Left renal cortex interstitium (tissue), 4 donors: ENCODE results near the gene ARHGEF1. TPM values are rescaled to one million over a fixed set of nuclear protein-coding genes. Genes with fewer than 3 reads are reported as not detected.
"Not testable (repeated sequence)": the region's sequence is repeated elsewhere in the genome, so short reads cannot be mapped to it uniquely, and the experiment has no call there.

Experiments
- DNase-seq, 4 donors: peaks; one replicate each; pipeline ENCODE4 v3.0.0-alpha.2; 2013; ENCODE audit warnings: low read depth in 4 of 4, low spot score in 2 of 4, missing footprints in 1 of 4
- polyA plus RNA-seq, 4 donors: library from polyadenylated mRNA; unstranded; fragments of 120-200 nt; gene quantifications; one replicate each; pipeline ENCODE4 v1.2.1, GENCODE V29; 2013; ENCODE audit not compliant: insufficient read length in 4 of 4

Gene ARHGEF1
- polyA plus RNA-seq, 4 donors, result 32.1 to 77.6 (median 53.4) TPM

DNA sequence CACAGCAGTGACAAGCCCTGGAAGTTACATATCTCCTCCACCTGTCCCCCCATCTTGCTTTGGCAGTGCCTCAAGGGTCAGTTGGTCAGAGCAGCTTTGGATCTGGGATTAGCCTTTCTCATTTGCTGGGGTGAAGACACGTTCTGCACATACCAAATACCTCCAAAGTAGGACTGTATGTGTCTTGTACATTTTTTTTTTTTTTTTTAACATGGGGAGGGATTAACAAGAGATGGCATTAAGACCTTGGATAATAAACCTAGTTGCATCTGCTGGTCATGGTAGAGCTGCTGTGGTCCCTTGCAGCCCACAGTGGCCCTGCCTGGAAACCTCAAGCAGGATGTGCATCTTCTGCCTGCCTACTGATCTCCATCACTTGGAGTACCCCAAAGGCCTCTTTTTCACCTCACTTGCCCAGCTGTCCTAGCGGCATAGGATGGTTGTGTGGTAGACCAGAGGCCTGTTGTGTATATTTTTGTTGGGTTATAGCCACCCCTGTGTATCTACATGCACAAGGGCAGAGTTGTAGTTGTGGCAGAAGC lies 20.5 kb upstream of the ARHGEF1 start:
- DNase-seq, result no peak

DNA sequence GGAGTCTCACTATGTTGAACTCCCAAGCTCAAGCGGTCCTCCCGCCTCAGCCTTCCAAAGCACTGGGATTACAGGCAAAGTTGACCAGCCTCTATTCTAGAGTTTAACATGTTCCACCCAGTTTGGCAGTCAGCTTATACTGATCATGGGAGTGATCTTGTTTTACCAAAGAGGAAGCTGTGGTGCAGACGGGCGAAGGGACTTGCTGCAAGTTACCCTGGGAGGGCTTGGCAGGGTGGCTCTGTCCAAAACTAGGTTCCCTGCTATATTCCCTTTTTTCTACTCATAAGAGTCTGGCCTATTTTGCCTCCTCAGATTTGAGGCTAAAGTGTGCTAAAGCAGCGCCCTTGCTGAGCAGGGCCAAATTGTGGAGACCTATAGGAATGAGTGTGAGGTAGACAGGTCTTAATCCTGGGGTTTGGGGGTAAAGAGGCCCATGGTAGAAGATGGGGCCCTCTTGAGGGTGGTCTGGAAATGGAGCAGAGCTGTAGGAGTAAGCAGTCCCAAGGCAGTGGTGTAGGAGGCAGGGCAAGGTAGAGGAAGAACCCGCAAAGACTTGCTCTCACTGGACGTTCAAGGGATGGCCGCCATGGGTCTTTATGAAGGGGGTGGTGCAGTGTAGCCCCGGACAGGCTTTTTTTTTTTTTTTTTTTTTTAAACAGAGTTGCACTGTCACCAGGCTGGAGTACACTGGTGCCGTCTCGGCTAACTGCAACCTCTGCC lies 19.6 kb upstream of the ARHGEF1 start:
- DNase-seq, result no peak

GRCh38 chr19:41864374-41864773 lies 18.6 kb upstream of the ARHGEF1 start:
- DNase-seq, result no peak

- no peak for DNase-seq
These were observed 16.7 kb upstream of the ARHGEF1 start for GRCh38 chr19:41866284-41866683.

GRCh38 chr19:41868120-41868988 lies 14.6 kb upstream of the ARHGEF1 start:
- DNase-seq, result no peak

DNA sequence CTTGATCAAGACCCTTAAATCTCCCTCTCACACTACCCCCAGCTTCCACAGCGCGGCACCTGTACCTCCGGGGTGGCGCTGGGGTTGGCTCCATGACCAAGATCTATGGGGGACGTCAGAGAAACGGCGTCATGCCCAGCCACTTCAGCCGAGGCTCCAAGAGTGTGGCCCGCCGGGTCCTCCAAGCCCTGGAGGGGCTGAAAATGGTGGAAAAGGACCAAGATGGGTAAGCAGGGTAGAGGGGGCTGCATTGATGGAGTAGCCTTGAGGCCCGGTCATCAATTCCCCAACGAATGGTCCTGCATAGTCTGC lies 14.0 kb upstream of the ARHGEF1 start:
- DNase-seq, result no peak

DNA sequence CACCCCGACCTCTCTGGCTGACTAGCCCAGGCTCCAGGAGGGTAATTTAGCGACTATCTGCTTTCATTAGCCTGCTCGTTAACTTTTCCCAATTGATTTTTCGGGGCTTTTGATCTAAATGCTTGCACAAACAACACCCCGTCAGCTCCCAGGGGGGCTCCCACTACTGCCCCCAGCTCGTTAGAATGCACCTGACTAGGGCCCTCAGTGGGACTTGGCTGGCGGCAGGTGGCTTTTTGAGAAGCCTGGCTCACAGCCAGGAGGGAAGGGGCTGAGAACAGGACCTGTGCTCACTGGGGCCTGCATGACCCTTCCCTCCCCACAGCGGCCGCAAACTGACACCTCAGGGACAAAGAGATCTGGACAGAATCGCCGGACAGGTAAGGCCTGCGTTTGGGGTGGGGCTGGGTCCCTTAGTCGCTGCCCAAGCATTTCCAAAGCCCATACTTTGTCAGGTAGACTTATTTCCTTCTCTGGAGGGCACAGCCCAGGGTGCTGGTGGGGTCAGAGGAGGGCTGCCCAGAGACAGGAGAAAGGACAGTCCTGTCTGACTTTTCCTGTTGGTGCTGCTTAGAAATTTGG lies 13.5 kb upstream of the ARHGEF1 start:
- DNase-seq, result no peak

- DNase-seq, result no peak
These were observed 12.5 kb upstream of the ARHGEF1 start for GRCh38 chr19:41870401-41870873.

DNA sequence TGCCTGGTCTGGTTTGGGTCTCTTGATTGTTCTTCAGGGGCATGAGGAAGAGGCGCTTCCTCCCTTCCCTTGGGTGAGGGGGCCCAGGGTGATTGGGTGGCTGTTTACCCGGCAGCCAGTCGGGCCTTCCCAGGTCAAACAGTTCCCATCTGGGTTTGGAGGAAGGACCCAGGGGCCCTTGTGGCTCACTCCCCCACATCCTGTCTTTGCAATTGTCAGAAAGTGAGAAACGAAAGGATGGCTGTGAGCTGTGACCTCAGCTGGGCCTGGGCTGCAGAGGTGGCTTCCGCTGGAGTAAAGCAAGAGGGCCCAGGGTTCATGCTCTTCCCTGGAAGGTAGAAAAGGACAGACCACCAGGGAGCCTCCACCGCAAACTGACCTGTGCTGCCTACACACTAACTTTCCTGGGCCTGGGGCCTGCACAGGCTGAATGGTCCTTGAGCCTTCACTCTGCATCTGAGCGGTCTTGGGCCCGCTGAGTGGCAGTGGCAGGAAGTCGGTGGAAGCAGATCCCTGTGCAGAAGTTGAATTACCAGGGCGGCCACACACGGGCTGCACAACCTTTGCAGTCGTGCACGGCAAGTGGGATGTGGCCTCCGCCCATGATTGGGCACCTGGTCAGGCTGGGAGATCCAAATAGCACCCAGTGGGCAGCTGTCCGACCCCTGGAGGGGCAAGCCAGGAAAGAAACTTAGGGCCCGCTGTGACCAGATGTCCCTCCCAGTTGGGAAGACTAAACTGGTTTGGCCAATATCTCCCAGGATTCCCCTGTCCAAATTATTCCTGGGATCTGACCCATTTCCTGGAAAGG lies 11.2 kb upstream of the ARHGEF1 start:
- no peak for DNase-seq

DNA sequence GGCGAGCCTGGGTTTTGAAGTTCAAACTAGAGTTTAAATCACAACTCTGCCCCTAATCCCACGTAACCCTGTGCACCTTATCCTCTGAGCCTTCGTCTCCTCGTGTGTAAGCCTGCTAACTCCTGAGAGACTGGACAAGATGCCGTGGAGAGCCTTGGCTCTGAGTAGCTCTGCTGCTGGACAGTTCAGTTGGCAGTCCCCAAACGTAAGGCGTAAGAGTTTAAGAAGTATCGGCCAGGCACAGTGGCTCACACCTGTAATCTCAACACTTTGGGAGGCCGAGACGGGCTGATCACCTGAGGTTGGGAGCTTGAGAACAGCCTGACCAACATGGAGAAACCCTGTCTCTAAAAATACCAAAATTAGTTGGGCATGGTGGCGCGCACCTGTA lies 10.6 kb upstream of the ARHGEF1 start:
- DNase-seq, result no peak

DNA sequence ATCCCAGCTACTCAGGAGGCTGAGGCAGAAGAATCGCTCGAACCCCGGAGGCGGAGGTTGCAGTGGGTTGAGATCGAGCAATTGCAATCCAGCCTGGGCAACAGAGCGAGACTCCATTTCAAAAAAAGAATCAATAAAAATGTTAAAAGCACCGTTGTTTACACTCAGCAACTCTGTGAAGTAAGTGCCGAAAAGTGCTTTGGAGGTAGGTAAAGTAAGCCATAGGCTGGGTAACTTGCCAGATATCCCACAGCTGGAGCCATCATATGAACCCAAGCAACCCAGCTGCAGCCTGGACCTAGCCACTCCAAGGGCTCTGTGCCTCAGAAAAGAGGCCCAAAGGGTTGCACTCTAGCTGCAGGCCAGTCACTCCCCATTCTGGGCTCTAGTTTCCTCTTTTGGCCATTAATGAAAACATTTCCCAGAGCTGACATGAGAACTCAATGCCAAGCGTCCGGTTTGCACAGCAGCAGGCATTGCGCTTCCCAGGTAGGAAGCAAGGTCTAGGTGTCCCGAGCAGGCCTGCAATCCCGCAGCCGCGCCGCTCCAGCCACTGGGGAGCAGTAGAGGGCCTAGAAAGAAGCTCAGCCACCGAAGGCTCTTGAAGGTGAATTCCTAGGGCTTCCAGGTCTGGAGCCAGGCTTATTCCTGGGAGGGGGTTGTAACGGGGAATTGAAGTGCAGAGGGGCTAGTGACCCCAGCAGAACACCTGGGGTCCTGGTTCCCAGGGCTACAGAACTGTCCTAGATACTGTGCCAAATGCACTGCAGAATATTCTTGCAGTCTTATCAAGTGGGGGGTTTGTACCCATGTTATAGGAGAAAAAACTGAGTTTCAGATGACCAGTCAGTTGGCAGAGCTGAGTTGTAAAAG lies 10.0 kb upstream of the ARHGEF1 start:
- DNase-seq, result no peak

GRCh38 chr19:41875973-41876372 lies 7.0 kb upstream of the ARHGEF1 start:
- not testable (repeated sequence) for DNase-seq

DNA sequence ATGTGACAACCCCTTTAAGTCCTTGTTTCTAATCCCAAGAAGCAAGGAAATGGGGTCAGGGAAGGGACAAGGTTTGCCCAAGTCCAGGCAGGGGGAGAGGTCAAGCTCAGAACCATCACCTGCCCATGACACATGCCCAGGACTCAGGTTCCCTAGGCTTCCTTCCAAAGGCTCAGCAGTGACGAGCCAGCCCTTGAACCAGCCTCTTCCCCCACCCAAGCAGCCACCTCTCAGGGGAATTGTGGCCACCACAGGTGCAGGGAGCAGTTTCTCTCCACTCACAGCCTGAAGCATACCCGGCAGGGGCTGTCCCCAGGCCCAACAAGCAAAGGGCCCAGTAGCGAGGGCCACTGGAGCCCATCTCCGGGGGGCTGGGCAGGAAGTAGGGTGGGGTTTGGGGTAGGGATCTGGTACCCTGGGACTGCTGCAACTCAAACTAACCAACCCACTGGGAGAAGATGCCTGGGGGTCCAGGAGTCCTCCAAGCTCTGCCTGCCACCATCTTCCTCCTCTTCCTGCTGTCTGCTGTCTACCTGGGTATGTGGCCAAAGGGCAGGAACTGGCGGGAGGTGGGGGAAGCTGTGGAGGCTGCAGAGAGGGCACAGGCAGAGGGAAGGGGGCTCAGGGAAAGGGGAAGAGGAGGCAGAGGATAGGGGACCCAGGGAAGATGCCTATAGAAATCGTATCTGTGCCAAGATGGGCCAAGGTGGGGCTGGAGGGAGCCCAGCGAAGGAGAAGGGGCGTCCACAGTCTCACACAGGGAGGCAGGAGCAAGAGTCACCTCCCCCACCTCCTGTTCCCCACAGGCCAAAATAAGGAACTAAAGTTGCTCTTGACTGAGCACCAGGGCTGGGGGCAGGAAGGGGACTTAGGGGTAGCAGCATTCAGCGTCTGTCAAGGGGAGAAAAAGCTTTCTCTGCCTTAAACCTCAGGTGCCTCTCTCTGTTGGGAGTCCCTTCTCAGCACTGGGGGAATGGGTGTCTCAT lies 5.8 kb upstream of the ARHGEF1 start, which contains the start of gene CD79A:
Gene CD79A (plus strand): TSS at position 433 of the 986 bp plus-strand sequence. CDS start 26 bp downstream, at position 459.
- DNase-seq, result no peak

DNA sequence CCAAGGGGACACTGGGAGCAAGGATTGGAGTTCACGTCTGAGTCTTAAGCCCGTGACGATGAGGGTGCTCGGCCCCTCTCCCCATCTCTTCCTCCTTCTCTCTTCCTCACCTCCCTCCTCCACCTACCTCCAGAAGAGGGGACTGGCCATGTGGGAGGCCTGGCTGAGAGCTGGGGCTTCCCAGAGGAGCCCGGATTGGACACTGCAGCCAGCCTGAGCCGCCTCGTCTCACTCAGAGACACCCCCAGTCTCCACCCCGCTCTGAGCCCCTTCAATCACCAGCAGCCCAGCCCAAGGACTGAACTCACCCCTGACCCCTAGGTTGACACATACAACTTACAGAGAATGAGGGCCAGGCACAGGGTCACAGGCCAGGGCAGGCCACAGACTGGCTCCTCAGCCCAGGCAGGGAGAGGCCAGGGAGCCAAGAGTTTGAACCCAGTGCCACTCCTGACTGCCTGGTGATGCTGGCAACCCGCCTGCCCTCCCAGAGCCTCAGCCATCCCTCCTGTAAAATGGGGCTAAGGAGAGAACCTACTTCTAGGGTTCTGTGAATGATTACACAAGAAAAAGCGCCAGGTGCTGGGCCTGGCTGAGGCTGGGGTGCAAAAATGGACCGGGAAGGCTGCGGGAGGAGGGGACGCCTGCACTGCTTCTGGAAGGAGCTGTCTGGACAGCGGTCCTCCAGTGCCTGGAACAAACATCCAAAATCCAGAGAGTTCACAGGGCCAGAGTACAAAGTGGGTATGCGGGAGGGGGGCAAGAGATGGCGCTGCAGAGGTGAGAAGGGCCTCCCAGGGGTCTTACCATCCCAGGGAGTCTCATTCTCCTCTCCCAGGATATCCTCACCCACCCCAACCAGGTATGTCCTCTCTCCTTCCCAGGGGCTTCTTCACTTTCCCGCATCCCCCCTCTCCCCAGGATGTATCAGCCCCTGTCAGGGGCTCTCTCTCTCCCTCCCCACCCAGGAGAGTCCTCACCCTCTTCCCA lies 4.8 kb upstream of the ARHGEF1 start:
- DNase-seq, result no peak

DNA sequence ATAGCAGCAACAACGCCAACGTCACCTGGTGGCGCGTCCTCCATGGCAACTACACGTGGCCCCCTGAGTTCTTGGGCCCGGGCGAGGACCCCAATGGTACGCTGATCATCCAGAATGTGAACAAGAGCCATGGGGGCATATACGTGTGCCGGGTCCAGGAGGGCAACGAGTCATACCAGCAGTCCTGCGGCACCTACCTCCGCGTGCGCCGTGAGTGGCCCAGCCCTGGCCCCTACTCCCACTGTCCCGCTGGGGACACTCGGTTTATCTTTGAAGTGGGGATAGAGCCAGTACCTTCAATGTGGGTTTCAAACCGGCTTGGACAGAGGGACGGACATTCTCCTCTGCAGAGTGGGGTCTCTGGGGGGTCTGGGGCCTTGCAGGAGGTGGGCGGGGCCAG lies 3.9 kb upstream of the ARHGEF1 start:
- DNase-seq, result no peak

DNA sequence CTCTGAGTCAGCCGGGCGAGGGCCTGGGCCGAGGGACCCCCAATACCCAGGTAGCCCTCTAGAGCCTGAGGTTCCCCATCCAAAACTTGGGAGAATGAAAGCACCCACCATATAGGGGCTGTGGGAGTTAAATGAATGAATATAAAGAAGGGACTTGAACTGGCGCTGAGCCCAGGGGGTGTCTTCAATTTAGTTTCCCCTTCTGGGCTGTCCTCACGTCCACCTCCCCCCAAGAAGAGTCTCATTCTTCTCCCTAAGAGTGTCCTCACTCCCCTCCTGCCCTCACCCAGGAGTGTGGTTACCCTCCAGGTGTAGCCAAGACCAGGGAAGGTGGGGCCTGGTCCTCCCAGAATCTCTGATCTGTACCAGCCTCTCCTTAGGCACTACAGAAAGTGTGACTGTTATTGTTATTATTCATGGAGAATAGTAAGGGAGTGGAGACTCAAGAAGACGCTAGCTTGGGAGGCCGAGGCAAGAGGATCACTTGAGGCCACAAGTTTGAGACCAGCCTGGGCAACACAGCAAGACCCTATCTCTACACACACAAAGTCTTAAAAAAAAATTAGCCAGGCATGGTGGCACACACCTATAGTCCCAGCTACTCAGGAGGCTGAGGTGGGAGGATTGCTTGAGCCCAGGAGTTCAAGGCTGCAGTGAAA lies 3.2 kb upstream of the ARHGEF1 start:
- no peak for DNase-seq

GRCh38 chr19:41880329-41880708 lies 2.7 kb upstream of the ARHGEF1 start:
- no peak for DNase-seq
